GM21360 (cell line): ENCODE data around the gene IRF4.
A peak's percentile ranks its signal among the peaks of the same experiment; 100 is the strongest.

ENCODE experiments used
- ATAC-seq: cut with Tn5 transposase; IDR thresholded peaks from one replicate; pipeline ENCODE4 v1.9.1; 2021; ENCODE audit warnings: mild to moderate bottlenecking, moderate library complexity; ENCODE audit not compliant: unreplicated experiment

The IRF4 gene

DNA sequence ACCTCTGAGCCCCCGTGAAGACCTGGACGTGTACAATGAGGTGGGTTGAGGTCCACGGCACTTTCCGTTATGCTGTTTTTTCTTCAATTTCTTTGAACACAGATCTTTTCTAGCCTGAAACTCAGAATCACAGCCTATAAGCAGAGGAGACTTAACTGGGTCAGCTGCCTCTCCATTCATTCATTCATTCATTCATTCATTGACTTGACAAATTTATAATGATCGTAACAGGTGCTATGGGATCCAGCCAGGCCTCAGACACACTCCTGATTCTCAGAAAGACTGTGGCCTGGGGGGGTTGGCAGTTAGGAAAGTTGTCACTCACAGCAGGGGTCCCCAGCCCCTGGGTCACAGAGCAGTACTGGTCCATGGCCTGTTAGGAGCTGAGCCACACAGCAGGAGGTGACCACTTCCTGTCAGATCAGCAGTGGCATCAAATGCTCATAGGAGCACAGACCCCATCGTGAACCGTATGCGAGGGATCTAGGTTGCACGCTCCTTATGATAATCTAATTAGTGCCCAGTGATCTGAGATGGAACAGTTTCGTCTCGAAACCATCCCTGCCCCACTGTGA, 38.6 kb upstream of the IRF4 start:
- ATAC-seq: no peak

DNA sequence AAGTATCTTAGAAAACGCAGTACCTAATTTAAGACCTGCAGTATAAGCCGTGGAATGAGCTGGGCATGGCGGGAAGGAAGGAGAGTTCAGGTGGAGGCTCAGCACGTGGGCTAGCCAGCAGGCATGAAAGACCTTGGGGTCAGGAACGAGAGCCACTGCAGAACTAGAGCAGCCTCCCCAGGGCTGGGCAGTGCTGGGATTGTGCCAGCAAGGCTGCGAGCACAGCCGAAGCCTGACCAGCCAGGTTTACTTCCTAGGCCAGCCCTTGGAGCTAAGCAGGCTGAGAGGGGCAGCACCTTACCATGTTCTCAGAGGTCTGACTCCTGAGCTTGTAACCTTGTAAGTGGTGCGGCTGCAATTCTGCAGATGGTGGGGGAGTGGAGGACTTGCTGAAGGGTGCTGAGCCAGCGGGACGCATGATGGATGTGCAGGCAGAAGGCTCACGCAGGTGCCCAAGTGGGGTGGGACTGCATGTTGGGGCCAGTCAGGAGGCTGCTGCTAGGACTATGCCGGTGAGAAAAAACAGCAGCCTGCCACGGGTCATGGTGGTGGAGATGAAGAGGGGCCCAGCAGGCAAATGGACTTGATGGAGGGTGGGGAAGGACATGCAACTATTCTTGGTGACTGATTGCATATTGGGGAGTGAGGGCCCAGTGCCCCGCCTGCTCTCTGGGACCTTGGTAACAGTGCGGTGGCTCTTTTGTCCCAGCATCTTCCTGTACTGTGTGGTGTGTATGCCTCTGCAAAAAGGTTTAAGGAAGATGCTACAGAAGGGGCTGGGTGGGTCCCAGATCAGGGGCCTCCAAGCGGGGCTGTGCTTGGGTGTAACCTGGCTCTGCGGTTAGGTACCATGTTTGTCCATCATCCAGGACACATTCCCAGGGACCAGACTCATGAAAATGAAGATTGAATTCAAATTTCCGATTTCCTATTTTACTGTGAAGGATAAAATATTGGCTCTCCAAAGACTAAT, 37.6 kb upstream of the IRF4 start:
- ATAC-seq: no peak

DNA sequence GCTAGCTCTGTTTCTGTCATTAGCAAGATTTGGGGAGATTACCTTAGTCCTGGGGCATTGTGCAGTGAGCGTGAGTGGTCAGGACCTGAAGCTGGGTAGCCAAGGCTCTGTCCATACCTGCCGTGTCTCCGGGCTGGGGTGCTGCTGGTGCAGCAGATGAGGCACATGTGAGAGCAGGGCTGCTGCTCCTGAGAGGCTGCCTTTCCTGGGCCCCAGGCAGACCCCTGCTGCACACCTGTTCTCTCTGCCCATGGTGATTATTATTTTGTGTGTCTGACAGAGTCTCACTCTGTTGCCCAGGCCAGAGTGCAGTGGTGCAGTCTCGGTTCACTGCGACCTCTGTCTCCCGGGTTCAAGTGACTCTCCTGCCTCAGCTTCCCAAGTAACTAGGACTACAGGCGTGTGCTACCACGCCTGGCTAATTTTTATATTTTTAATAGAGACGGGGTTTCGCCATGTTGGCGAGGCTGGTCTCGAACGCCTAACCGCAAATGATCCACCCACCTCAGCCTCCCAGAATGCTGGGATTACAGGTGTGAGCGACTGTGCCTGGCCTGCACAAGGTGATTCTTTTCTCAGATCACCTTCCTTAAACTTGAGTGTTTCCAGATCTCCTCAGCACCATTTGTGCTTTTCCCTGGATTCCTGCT, 36.8 kb upstream of the IRF4 start:
- no peak for ATAC-seq

- ATAC-seq: no peak
Observed at GRCh38 chr6:355373-356208, 36.0 kb upstream of the IRF4 start.

- ATAC-seq: peak; percentile 40
Observed at GRCh38 chr6:356828-357251, 34.7 kb upstream of the IRF4 start.

- ATAC-seq: no peak
Observed at GRCh38 chr6:357261-357790, 34.2 kb upstream of the IRF4 start.

DNA sequence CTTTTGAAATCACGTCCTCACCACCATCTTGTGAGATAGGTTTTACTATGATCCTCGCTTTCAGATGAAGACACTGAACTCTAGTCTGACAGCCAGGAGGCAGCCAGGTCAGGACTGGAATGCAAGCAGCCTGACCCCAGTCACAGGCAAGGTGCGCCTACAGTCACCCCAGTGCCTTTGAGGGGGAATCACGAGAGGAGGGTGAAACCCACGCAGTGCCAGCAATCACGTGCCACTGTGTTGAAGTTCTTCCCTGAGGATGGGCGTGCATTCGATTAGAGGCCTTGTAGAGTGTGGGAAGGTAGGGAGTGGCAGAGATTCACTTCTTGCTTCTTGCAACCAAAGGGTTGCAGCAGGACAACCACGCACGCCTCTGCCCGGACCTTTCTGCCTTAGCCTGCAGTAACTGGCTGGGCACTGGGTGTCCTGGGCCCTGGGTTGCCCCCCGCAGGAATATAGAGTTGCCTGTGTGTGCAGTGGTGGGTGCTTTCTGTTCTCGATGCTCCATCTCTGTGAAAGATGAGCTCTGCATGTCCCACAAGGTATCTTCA, 33.7 kb upstream of the IRF4 start:
- ATAC-seq: no peak

DNA sequence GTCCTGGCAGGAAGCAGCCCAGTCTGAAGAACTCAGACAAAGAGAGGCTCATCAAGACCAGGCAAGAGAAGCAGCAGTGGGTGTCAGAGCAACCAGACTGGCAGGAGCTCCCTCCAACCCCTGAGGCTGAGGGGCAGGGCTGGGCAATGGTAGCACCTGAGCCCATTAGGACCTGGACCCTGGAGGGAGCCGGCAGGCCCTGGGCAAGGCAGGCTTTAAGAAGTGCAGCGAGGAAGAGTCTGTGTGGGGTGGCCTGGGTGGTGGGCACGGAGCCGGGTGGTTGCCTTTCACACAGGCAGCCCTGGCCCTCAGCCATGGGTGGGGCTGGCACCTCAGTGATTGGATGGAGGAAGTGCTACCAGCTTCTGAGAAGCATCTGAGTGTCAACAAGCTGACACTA, 33.1 kb upstream of the IRF4 start:
- no peak for ATAC-seq

DNA sequence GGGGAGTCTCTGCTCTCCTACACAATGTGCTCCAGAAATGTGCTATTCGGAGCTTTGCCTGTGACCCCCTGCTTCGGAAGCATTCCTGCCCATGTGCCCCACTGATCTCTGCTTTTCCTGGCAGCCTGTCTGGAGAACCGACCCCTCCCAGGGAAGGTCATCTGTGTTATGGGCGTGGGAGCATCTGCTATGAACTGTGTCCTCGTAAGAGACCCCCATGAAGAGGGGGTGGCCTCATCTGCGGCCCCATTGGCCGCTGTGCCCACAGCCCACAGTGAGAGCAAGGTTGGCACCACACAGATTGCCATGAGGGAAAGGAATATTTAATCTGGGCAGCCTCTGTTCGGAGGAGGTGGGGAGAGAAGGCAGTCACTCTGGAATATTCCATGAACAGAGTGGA, 32.7 kb upstream of the IRF4 start:
- ATAC-seq: no peak

- no peak for ATAC-seq
Observed at GRCh38 chr6:359261-360035, 32.1 kb upstream of the IRF4 start.

- no peak for ATAC-seq
Observed at GRCh38 chr6:360349-360748, 31.2 kb upstream of the IRF4 start.

DNA sequence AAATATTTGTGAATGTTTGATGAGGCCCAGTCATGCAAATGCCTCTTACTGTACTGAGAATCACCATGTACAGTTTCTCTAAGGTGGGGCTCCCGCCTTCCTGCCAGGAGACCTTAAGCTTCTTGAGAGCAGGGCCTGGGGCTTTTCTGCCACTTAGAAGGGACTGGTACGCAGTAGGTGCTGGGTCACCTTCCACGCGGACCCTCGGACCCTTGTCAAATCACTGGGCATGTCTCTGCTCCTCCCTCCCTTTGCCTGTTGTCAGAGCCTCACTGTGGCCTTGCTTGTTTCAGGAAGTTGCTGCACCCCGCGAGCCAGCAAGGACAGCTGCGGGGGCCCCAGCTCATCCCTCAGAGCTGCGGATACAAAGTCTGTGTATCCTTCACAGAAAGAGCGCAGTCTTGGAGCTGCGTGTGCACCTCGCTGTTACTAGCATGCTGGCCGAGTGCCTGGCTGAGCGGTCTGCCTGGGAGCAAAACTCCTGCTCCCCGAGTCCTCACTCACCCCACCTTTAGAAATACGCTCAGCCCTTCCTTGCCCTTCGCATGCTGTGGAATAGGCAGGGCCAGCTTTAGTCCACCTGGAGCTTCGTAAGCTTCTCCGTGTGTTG, 30.7 kb upstream of the IRF4 start:
- no peak for ATAC-seq

DNA sequence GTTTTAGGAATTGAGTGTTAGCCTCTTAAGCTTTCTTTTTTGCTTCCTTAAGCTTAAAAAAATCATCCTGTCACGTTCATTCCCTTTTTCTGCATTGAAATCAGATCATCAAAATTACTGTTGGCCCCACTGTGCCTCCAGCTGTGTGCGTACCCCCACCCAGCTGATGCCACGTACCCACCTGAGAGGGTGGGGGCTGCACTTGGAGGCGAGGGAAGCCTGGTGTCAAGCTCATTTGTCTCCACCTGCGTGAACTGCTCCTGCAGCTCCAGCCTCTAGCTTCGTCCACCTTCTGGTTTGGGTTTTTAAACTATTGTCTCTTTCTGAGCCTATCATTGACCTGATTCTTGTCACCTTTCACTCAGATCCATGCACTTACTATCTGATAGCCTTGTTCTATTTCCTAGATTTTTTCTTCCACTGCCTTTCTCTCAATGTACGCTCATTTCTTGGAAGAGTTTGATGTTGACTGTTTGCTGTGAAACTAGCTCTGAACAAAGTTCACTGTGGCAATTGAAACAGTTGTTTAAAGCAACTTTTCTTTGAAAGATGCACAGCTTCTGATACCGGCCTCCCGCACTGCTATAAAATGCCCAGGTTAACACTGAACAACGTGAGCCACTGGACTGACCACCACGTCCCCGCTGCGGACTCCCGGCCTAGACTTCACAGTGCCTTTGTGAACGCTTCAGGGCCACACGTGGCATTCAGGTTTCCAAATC, 30.0 kb upstream of the IRF4 start:
- no peak for ATAC-seq

DNA sequence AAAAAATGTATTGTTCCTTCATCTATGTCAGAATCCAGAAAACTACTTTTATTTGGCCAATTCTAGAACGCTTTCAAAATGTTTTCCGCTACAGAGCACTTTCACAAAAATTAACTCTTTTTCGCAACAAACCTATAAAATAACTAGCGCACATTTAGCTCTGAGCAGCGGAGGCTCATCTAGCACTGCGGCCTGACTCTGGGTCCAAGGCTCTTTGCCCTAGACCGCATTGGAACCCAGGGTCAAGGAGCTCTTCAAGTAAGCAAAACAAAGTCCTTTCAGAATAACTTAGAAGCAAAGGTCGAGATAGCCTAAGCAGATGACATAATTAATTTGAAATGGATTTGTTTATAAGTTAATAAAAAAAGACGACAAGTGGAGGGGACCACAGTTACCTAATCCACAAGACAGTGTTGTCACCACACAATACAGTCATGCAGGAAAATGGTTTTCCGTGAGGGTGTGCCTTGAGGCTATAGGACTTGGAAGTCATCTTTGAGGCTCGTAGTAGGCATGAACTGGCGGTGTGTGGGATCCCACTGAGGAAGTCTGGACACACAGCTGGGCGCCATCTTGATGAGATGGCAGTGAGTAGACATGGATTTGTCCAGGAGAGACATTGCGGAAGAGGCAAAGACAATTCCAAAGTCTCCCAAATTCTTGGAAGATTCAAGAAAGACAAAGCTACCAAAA, 29.2 kb upstream of the IRF4 start:
- ATAC-seq: no peak

- ATAC-seq: no peak
Observed at GRCh38 chr6:362924-363249, 28.7 kb upstream of the IRF4 start.

- no peak for ATAC-seq
Observed at GRCh38 chr6:363291-363690, 28.3 kb upstream of the IRF4 start.

DNA sequence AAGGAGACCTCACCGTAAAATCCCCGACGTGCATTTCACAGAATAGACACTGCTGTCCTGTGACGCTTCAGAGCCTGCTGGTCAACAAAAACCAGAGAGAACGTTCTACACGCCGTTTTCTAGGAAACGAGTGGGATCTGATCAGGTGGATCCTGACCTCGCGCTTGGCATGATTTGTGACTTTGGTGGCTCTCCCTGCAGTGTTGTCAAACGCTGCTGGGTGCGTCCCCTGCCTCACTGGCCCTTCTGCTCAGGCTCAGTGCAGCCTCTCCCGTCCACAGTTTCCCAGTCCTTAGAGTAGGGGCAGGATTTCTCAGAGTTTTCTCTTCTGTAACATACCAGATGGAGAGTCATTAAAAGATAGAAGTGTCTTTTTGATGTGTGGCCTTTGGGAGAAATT, 27.6 kb upstream of the IRF4 start:
- ATAC-seq: no peak
